GM18858 (cell line): Measurements from ENCODE around the gene TNFAIP1.
"Not testable (repeated sequence)": the region's sequence is repeated elsewhere in the genome, so short reads cannot be mapped to it uniquely, and the experiment has no call there.

Experiments used
- ATAC-seq: cut with Tn5 transposase; IDR thresholded peaks from one replicate; pipeline ENCODE4 v1.9.1; 2021; ENCODE audit not compliant: unreplicated experiment

The TNFAIP1 gene, protein sequence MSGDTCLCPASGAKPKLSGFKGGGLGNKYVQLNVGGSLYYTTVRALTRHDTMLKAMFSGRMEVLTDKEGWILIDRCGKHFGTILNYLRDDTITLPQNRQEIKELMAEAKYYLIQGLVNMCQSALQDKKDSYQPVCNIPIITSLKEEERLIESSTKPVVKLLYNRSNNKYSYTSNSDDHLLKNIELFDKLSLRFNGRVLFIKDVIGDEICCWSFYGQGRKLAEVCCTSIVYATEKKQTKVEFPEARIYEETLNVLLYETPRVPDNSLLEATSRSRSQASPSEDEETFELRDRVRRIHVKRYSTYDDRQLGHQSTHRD

DNA sequence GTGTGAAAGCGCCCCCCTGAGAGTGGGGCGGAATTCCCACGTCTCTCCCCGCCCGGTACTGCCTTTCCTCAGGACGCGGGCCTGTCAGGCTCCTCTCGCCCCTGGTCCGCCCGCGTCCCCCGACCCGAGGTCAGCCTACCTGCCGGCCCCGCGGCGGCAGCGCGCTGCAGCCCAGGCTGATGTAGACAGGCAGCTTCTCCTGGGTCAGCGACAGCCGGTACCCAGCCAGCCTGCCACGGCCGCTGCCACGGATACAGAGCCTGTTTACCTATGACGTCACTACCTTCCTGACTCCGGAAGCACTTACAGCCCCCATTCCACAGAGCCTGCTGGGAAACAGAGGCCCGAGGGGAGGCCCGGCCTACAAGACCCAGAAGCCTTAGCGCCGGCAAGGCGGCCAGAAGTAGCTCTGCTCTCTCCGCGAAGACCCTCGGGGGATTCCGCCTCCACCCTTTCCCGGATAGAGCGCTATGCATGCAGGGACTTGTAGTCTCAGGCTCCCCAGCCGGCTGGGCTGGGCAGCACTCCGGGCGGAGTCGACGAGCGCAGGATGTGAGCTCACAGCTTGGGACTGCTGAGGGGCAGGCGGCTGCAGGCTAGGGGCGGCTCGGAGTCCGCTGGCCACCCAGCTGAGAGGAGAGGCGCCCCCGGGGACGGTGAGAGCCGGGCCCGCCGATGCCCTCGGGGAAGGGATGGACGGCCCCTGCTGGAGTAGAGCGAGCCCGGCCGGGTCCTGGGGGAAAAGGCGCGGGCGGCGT lies at the start of gene TNFAIP1, which contains the start of gene IFT20:
Gene TNFAIP1 (plus strand): TSS at position 561 of the 758 bp plus-strand sequence. CDS start 3,761 bp downstream, outside the sequence.
Gene IFT20 (minus strand): TSS at position 272 of the 758 bp plus-strand sequence. CDS start 3,487 bp downstream, outside the sequence.
- ATAC-seq = peak; percentile 95

- no peak for ATAC-seq
These were observed 49.6 kb upstream of the TNFAIP1 start for GRCh38 chr17:28285965-28286364.

- ATAC-seq = no peak
These were observed 44.9 kb upstream of the TNFAIP1 start for GRCh38 chr17:28290703-28291102.

GRCh38 chr17:28291780-28292330 lies 43.7 kb upstream of the TNFAIP1 start:
- ATAC-seq = no peak

- not testable (repeated sequence) for ATAC-seq
These were observed 42.7 kb upstream of the TNFAIP1 start for GRCh38 chr17:28292878-28293277.

GRCh38 chr17:28293994-28294393 lies 41.6 kb upstream of the TNFAIP1 start:
- ATAC-seq = no peak

DNA sequence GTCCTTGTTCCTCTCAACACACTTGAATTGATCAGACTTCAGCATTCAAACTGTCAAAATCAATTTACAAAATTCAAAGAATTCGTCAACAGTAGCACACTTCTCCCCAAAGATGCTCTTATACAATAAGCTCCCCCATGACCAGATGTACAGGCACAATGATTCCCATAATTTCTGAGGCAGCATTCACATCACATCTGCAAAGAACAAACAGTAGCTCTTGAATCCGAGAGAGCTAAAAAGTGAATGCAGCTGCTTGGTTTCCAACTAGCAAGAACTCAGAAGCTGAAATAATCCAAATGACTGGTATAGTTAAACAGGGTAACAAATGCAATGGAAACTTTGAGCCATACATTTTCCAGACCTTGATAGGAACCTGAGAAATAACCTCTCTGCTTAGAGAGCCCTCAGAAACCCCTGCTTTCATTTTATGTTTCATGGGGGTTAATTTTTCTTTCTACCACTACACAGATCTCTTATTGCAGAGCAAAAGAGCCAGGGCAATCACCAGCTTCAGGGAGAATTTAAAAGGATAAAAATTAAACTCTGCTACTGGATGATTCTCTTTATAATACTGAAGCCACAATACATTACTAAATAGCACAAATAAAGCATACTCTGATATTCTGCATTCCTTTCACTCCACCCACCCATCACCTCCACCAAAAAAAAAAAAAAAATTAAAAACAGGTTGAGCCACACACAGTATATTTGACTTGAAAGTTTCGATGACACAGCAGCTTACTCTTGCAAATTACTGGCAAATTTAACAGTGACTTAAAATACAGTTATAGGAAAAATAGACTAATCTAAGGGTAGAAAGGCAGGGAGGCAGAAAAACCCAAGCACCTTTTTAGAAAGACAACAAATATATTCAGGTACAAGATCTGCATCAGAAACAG lies 39.6 kb upstream of the TNFAIP1 start:
- no peak for ATAC-seq

- ATAC-seq = no peak
These were observed 37.1 kb upstream of the TNFAIP1 start for GRCh38 chr17:28298449-28298848.

- no peak for ATAC-seq
These were observed 28.6 kb upstream of the TNFAIP1 start for GRCh38 chr17:28306954-28307401.

DNA sequence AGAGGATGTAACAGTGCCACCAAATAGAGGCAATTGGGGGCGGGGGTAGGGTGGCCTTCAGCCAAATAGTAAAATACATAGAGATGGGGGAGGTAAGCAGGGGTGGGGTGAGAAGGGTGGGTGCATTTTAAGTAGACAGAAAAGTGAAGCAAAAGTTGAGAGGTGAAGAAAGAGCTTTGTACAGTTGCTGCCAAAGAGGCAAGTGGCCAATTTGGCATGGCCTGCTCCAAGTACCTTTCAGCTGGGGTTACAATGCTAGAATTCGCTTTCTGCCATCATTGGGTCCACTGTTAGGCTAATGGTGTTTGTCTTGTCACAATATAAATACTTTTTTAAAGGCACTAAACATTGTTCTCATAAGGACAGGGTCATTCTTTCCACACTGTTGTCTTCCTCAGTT lies 21.7 kb upstream of the TNFAIP1 start:
- ATAC-seq = no peak

GRCh38 chr17:28315846-28316705 lies 19.5 kb upstream of the TNFAIP1 start:
- ATAC-seq = no peak

DNA sequence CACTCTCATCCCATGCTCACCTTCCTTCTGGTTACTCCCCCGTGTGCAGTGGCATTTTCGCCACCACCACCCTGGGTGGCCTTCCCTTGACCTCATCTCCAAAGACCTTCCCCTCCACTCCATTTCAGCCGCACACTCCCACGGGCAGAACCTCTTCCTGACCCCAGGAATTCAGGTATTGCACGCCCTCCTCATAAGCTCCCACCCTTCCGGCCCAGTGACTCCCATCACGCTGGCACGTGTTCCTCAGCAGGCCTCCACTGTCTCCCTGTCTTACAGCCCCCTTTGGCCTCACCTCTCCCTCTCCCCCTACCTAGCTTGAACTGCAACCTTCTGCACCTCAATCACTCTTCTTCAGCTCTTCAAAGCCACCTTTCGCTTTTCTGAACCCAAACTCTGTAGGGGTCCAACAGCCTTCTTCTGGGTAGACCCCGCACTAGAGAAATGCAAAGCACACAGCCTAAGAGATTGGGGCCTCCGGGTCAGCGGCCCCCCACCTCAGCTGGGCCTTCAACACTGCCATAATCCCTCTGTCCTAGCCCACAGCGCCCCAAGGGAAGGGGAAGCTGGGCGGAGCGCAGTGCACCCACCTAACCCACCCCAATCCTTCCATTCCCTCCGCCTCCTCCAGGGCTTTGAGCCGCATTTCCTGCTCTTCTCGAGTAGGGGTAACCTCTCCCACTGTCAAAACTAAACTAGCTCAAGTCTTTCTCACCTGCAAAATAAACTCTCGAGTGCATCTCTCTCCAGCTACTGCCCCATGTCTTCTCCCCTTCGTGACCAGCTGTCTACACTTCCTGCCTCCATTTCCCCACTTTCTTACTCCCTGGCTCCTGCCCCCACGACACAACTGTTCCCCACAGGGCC lies 18.2 kb upstream of the TNFAIP1 start:
- no peak for ATAC-seq

DNA sequence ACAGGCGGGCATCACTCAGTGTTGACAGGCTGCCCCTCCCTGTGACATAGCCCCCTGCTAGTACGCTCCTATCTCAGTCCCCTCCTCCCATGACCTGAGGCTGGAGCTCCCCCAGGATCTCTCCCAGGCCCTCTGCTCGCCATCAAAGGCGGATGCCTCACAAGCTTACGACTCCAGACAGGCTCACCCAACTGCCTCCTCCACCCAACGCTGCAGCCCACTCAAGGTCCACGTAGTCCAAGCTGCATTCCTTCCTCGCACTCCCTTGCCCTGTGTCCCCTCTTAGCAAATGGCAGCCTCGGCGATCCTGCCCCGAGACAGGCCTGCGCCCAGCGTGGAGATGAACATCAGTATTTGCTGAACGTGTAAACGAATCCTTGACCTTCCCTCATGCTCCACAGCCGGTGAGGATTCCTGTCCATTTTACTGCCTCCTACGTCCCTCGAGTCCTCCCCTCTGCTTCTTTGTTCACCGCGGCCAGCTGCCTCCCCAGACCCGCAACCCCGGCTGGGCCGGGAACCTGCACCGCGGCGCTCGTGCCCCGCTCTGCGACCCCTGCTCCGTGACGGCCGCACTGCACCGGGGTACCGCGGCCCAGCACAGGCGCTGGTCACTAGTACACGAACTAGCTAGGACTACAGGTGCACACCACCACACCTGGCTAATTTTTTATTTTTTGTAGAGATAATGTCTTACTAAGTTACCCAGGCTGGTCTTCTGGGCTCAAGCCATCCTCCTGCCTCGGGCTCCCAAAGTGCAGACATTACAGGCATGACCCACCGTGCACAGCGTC lies 17.4 kb upstream of the TNFAIP1 start:
- ATAC-seq = no peak

DNA sequence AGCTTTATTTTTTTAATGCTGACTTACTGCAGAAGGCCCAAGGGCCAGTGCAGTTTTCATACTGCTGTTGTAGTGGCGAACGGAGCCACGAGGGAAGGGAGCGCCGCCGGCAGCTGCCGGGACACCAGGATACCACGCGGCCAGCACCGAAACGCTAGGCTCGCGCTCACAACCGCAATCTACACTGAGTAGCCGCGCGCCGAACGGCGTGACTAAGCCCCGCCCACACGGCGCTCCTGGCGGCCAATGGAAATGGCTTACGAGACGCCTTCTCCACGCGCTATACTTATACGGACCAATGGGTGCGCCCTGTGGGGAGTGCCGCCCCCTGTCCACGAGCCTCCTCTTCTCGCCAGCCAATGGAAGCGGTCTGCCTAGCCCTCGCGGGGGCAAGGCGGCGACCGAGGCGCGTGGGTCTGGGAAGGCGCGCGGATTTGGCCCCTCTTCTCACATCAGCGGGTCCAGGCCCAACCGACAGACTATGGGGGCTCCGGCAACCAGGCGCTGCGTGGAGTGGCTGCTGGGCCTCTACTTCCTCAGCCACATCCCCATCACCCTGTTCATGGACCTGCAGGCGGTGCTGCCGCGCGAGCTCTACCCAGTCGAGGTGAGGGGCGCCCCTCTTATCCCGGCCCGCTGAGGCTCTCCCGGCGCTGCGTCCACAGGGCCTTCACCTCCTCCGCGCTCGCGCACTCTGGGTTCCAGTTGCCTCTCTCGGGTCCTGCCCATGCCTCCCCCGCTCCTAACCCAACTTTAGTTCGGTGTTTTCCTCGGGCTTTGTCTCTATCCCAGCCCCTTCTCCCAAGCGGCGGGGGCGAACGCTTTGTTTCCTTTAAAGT lies 16.6 kb upstream of the TNFAIP1 start, which contains the start of gene TMEM97:
Gene TMEM97 (plus strand): TSS at position 442 of the 839 bp plus-strand sequence. CDS start 40 bp downstream, at position 482.
- peak; percentile 89 for ATAC-seq

- ATAC-seq = no peak
These were observed 16.0 kb upstream of the TNFAIP1 start for GRCh38 chr17:28319598-28319935.

DNA sequence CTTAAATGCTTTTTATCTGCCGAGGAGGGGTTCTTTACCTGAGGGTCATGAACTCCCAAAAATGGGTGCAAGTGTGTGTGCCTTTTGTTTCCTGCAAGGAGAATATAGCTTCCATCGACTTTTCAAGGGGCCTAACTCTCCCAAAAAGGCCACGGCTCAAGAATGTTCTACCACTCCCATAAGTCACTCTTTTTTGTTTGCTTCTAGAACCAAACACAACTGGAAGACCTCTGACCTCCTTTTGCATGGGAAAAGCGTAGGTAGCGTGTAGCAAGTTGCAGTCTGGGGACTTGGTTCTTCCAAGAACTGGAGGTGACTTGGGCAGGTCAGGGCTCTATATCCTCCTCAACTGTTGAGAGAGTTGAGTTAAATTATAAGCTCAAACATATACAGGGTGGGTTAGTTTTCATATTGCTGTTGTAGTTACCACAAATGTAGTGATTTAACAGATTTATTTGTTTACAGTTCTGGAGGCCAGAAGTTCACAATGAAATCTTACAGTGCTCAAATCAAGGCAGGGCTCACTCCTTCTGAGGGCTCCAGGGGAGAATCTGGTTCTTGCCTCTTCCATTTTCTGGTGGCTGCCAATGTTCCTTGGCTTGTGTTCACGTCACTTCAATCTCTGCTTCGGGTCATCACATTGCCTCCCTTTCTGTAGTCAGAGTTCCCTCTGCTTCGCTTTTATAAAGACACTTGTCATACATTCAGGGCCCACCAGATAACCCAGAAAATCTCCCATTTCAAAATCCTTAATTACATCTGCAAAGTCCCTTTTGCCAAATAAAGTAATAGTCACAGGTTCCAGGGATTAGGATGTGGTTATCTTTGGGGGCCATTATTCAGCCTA lies 15.1 kb upstream of the TNFAIP1 start:
- no peak for ATAC-seq
